Caco-2 (cell line): ENCODE measurements around the gene ENPP7. TPM values are rescaled to one million over a fixed set of nuclear protein-coding genes. Genes with fewer than 3 reads are reported as not detected.
A peak's percentile ranks its signal among the peaks of the same experiment; 100 is the strongest.

Experiments
- BruUV-seq: library from RNA; stranded (reverse); fragments of 400-500 nt; replicated peaks from 2 replicates; lab custom pipeline; 2021; lab: Mats Ljungman, UMichigan
- CTCF ChIA-PET: fragments of 300-600 bp; sonication (Branson Sonifier 250); formaldehyde crosslinking; loops from one replicate; lab custom pipeline; 2022; ENCODE audit warnings: antibody characterized with exemption; lab: Charles Lee
- POLR2A ChIA-PET: fragments of 300-600 bp; sonication (Branson Sonifier 250); formaldehyde crosslinking; loops from one replicate; lab custom pipeline; 2022; ENCODE audit warnings: antibody characterized with exemption; lab: Charles Lee
- DNase-seq, 2 experiments: peaks; one replicate each; pipeline versions ENCODE4 v3.0.0 to v3.0.0-alpha.2; 2020 to 2022
- H3K27me3 ChIP-seq: replicated peaks from 2 replicates; pipeline ENCODE4 v1.6.0; 2011; ENCODE audit warnings: low read length; ENCODE audit not compliant: control insufficient read depth, insufficient read depth
- H3K36me3 ChIP-seq: 2 replicates; pipeline ENCODE4 v1.5.1; 2011; ENCODE audit warnings: low read length; ENCODE audit not compliant: control insufficient read depth, insufficient read depth
- H3K4me1 ChIP-seq: fragments of 250-450 bp; sonication (Bioruptor Pico); 2 replicates; pipeline ENCODE4 v1.5.1; 2020; ENCODE audit warnings: mild to moderate bottlenecking
- H3K4me3 ChIP-seq: 2 replicates; pipeline ENCODE4 v1.5.1; 2011; ENCODE audit warnings: low read depth, mild to moderate bottlenecking, control low read depth, low read length
- H3K9me3 ChIP-seq: fragments of 250-450 bp; sonication (Bioruptor Pico); 2 replicates; pipeline ENCODE4 v1.5.1; 2020; ENCODE audit warnings: mild to moderate bottlenecking, moderate library complexity
- H3K27ac Mint-ChIP-seq: one replicate; pipeline ENCODE4 v1.8.0; 2022; ENCODE audit warnings: mixed read lengths; ENCODE audit not compliant: unreplicated experiment
- H3K27me3 Mint-ChIP-seq: one replicate; pipeline ENCODE4 v1.8.0; 2022; ENCODE audit warnings: mixed read lengths; ENCODE audit not compliant: insufficient read depth, unreplicated experiment
- H3K36me3 Mint-ChIP-seq: one replicate; pipeline ENCODE4 v1.8.0; 2022; ENCODE audit warnings: mild to moderate bottlenecking, mixed read lengths; ENCODE audit not compliant: insufficient read depth, unreplicated experiment
- H3K4me1 Mint-ChIP-seq: one replicate; pipeline ENCODE4 v1.8.0; 2022; ENCODE audit warnings: low read depth, mixed read lengths; ENCODE audit not compliant: unreplicated experiment
- H3K4me3 Mint-ChIP-seq: one replicate; pipeline ENCODE4 v1.8.0; 2022; ENCODE audit warnings: mild to moderate bottlenecking, moderate library complexity, mixed read lengths; ENCODE audit not compliant: unreplicated experiment
- H3K9me3 Mint-ChIP-seq: one replicate; pipeline ENCODE4 v1.8.0; 2022; ENCODE audit warnings: mixed read lengths; ENCODE audit not compliant: unreplicated experiment
- intact Hi-C: fragments of 100-400 bp; cut with micrococcal nuclease; formaldehyde crosslinking; loops from one replicate; pipeline ENCODE4 v1.10.0; 2022; ENCODE audit not compliant: unreplicated experiment
- total RNA-seq: library from RNA; stranded (reverse); gene quantifications from 2 replicates; pipeline ENCODE4 v1.2.3, GENCODE V29; 2022
- TF ChIP-seq, protein P1 (sequence below), 2 experiments: fragments of 200-600 bp in 1 of 2; IDR thresholded peaks; 1 replicate in 1 of 2; 2 replicates in 1 of 2; pipeline versions ENCODE4 v1.5.1 to v1.8.0; 2011 to 2022; ENCODE audit warnings: antibody characterized with exemption in 1 of 2, control low read depth in 1 of 2, inconsistent platforms in 1 of 2, low read depth in 1 of 2, low read length in 1 of 2, mild to moderate bottlenecking in 1 of 2, moderate library complexity in 1 of 2; ENCODE audit not compliant: insufficient read depth in 1 of 2, severe bottlenecking in 1 of 2, unreplicated experiment in 1 of 2

Gene ENPP7
- total RNA-seq, 1 experiment from 2014 or later = 0.34 TPM

- no peaks in the 10 kb centered on the region for H3K27me3 ChIP-seq
- no peak overlapping the region for H3K27ac Mint-ChIP-seq
- no peaks in the 10 kb centered on the region for H3K9me3 ChIP-seq
- ChIA-PET CTCF (no interaction called here), POLR2A (no interaction called here)
- no peaks in the 10 kb centered on the region for H3K9me3 Mint-ChIP-seq
- DNase-seq = no peak
- H3K36me3 ChIP-seq = no peaks in the 10 kb centered on the region
- no TSS peak for BruUV-seq
- no peaks in the 10 kb centered on the region for H3K27me3 Mint-ChIP-seq
- no peak overlapping the region for H3K4me3 Mint-ChIP-seq
- H3K4me1 ChIP-seq = peaks cover 17% of the 10 kb centered on the region
- no peak overlapping the region for H3K4me3 ChIP-seq
- H3K4me1 Mint-ChIP-seq = peaks cover 9% of the 10 kb centered on the region
- no peaks in the 10 kb centered on the region for H3K36me3 Mint-ChIP-seq
- intact Hi-C loops = no loop called here
- TF ChIP-seq, protein P1, sequence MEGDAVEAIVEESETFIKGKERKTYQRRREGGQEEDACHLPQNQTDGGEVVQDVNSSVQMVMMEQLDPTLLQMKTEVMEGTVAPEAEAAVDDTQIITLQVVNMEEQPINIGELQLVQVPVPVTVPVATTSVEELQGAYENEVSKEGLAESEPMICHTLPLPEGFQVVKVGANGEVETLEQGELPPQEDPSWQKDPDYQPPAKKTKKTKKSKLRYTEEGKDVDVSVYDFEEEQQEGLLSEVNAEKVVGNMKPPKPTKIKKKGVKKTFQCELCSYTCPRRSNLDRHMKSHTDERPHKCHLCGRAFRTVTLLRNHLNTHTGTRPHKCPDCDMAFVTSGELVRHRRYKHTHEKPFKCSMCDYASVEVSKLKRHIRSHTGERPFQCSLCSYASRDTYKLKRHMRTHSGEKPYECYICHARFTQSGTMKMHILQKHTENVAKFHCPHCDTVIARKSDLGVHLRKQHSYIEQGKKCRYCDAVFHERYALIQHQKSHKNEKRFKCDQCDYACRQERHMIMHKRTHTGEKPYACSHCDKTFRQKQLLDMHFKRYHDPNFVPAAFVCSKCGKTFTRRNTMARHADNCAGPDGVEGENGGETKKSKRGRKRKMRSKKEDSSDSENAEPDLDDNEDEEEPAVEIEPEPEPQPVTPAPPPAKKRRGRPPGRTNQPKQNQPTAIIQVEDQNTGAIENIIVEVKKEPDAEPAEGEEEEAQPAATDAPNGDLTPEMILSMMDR (IDR thresholded peaks at IDR 0.05; ENCODE audit: insufficient read depth in 1 of 2, low read depth in 1 of 2, low read length in 1 of 2, severe bottlenecking in 1 of 2, unreplicated experiment in 1 of 2) = no peak
Observed at GRCh38 chr17:79711715-79712305, 18.9 kb upstream of the ENPP7 start.

DNA sequence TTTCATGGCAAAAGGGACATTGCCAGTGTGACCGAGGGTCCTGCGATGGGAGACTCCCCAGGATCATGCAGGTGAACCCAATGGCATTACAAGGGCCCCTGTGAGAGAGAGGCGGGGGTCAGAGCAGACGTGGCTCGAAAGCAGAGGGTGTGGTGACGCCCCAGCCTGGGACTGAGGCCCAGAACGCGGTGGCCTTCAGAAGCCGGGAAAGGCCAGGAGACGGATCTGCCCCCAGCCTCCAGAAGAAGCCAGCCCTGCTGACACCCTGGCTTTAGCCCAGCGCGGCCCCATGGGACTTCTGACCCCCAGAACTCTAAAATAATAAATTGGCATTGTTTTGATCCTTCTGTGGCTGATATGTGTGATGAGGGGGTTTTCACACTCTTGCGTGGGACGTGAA, 17.4 kb upstream of the ENPP7 start:
- TF ChIP-seq, protein P1 (IDR thresholded peaks at IDR 0.05; ENCODE audit: insufficient read depth in 1 of 2, low read depth in 1 of 2, low read length in 1 of 2, severe bottlenecking in 1 of 2, unreplicated experiment in 1 of 2) = no peak
- no peak for DNase-seq
- ChIA-PET CTCF (no interaction called here), POLR2A (no interaction called here)
- Mint-ChIP-seq H3K27me3 (no peaks in the 10 kb centered on the region), H3K9me3 (no peaks in the 10 kb centered on the region), H3K4me1 (peaks cover 9% of the 10 kb centered on the region), H3K4me3 (no peak overlapping the region), H3K36me3 (no peaks in the 10 kb centered on the region), H3K27ac (no peak overlapping the region)
- H3K9me3 ChIP-seq = no peaks in the 10 kb centered on the region
- BruUV-seq = no TSS peak
- H3K36me3 ChIP-seq = no peaks in the 10 kb centered on the region
- no peaks in the 10 kb centered on the region for H3K27me3 ChIP-seq
- intact Hi-C loops = no loop called here
- H3K4me3 ChIP-seq = no peak overlapping the region
- peaks cover 17% of the 10 kb centered on the region for H3K4me1 ChIP-seq

DNA sequence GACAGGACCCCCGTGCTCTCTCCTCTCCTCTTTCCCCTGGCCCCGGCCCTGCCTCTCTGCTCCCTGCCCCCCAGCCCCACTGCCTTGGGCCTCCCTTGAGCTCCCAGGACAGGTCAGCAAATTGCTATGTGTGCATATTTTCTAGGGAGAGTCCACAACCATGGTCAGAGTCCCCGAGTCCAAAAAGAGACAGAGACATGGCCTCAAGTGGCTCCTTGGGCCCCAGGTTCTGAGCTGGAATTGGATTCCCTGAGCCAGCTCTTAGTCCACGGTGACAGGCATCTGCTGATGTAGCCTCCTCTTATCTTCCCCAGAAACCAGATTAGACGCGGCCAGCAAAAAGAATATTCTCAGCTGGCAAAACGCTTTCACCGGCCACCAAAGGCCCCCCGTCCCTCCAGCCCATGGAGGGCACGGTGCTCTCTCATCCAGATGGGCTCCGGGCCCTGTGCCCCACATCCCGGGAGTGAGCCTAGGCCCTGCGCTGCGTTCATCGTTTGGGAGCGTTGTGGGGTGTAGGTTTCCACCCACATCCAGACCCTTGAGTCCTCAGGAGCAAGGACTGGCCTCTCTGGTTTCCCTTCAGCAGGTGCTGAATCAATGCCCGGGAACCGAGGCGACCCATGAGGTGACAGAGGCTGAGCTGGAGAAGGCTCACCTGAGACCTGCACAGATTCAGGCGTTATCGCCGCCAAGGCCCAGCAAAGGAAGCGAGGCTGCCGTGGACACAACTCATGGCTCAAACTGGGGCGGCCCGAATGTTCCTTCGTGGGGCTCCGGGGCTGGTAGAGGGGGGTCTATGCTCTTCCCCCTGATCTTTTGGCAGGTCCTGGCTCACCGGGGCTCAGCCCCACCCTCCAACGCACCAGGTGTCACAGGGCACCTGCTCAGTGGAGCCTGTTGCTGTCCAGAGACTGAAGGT, 16.3 kb upstream of the ENPP7 start:
- BruUV-seq = no TSS peak
- Histone ChIP-seq H3K27me3 (no peaks in the 10 kb centered on the region), H3K36me3 (no peaks in the 10 kb centered on the region), H3K9me3 (no peaks in the 10 kb centered on the region), H3K4me1 (peaks cover 17% of the 10 kb centered on the region), H3K4me3 (no peak overlapping the region)
- Mint-ChIP-seq H3K27me3 (no peaks in the 10 kb centered on the region), H3K36me3 (no peaks in the 10 kb centered on the region), H3K4me1 (peaks cover 9% of the 10 kb centered on the region), H3K9me3 (no peaks in the 10 kb centered on the region), H3K4me3 (no peak overlapping the region), H3K27ac (peak overlapping the region; percentile 86)
- ChIA-PET POLR2A (no interaction called here), CTCF (no interaction called here)
- TF ChIP-seq, protein P1 (IDR thresholded peaks at IDR 0.05; ENCODE audit: insufficient read depth in 1 of 2, low read depth in 1 of 2, low read length in 1 of 2, severe bottlenecking in 1 of 2, unreplicated experiment in 1 of 2) = no peak
- DNase-seq = no peak
- intact Hi-C loops = no loop called here
